ENCODE data around the gene RANBP1. TPM values are rescaled to one million over a fixed set of nuclear protein-coding genes. Genes with fewer than 3 reads are reported as not detected.
A peak's percentile ranks its signal among the peaks of the same experiment; 100 is the strongest.

RANBP1 gene
- total and polyA plus RNA-seq, 9 of the 15 experiments (the other 6 are each of a cell fraction or from before 2014, with no cell fraction given): 162 to 2,891 (median 1,289) TPM

DNA sequence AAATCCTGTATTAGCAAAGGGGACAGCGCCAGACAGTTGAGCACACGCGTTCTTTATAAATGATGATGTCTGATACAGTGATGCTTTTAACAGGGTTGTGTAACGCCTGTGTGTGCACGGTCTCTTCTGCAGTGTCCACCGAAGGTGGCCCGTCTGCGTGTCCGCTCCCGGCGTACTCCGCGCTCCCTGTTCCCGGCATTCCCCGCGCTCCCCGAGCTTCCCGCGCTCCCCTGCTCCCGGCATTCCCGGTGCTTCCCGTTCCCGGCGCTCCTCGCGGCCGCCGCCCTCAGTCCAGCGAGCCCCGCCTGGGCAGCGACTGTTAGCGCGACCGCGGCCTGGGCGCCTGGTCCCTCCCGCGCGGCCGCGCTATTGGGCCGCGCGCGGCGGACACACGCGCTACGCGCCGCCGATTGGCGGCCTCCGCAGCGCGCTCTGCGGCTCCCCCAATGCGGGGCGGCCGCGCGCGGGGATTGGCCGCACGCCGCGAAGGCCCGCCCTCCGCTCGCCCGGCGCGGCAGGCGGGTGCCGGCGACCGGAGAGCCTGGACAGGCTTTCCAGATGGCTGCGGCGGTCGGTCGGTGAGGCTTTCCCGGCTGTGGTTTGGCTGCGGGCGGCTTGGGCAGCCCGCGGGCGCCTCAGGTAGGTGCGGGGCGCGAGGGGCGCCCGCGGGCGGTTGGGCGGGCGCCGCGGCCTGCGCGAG, 36.0 kb upstream of the RANBP1 start, which contains the start of gene DGCR8 (continued):
- TF ChIP-seq, protein P1, sequence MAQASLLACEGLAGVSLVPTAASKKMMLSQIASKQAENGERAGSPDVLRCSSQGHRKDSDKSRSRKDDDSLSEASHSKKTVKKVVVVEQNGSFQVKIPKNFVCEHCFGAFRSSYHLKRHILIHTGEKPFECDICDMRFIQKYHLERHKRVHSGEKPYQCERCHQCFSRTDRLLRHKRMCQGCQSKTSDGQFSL (CRISPR knock-in tag; IDR thresholded peaks at IDR 0.05): no peak
- TF ChIP-seq, protein P1 (tag; IDR thresholded peaks at IDR 0.05): peak in 1 of 2 experiments; percentile 54; a peak in 1 of 4 replicates
- TF ChIP-seq ZNF695 (CRISPR knock-in tag; IDR thresholded peaks at IDR 0.05): peak; percentile 74
- TF ChIP-seq CREM (IDR thresholded peaks at IDR 0.05; ENCODE audit: low read depth): no peak
- no peak for TF ChIP-seq ZNF274 (IDR thresholded peaks at IDR 0.05; ENCODE audit: borderline replicate concordance, low read depth, low read length)
- no peak for TF ChIP-seq LCOR (CRISPR knock-in tag; IDR thresholded peaks at IDR 0.05)
- TF ChIP-seq, protein P2, sequence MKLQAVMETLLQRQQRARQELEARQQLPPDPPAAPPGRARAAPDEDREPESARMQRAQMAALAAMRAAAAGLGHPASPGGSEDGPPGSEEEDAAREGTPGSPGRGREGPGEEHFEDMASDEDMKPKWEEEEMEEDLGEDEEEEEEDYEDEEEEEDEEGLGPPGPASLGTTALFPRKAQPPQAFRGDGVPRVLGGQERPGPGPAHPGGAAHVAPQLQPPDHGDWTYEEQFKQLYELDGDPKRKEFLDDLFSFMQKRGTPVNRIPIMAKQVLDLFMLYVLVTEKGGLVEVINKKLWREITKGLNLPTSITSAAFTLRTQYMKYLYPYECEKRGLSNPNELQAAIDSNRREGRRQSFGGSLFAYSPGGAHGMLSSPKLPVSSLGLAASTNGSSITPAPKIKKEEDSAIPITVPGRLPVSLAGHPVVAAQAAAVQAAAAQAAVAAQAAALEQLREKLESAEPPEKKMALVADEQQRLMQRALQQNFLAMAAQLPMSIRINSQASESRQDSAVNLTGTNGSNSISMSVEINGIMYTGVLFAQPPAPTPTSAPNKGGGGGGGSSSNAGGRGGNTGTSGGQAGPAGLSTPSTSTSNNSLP (IDR thresholded peaks at IDR 0.05; ENCODE audit: borderline replicate concordance, low read depth, low read length): peak; percentile 86
- TF ChIP-seq POLR2B (IDR thresholded peaks at IDR 0.05; ENCODE audit: low read depth, partially characterized antibody): no peak
- TF ChIP-seq, protein P3, sequence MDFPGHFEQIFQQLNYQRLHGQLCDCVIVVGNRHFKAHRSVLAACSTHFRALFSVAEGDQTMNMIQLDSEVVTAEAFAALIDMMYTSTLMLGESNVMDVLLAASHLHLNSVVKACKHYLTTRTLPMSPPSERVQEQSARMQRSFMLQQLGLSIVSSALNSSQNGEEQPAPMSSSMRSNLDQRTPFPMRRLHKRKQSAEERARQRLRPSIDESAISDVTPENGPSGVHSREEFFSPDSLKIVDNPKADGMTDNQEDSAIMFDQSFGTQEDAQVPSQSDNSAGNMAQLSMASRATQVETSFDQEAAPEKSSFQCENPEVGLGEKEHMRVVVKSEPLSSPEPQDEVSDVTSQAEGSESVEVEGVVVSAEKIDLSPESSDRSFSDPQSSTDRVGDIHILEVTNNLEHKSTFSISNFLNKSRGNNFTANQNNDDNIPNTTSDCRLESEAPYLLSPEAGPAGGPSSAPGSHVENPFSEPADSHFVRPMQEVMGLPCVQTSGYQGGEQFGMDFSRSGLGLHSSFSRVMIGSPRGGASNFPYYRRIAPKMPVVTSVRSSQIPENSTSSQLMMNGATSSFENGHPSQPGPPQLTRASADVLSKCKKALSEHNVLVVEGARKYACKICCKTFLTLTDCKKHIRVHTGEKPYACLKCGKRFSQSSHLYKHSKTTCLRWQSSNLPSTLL (IDR thresholded peaks at IDR 0.05): no peak
- TF ChIP-seq, protein P4, sequence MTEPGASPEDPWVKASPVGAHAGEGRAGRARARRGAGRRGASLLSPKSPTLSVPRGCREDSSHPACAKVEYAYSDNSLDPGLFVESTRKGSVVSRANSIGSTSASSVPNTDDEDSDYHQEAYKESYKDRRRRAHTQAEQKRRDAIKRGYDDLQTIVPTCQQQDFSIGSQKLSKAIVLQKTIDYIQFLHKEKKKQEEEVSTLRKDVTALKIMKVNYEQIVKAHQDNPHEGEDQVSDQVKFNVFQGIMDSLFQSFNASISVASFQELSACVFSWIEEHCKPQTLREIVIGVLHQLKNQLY (CRISPR knock-in tag; conservative IDR thresholded peaks at IDR 0.05): peak; percentile 85 to 96; a peak in 2 of 4 replicates
- TF ChIP-seq BRD4 (IDR thresholded peaks at IDR 0.05): no peak; the same call in 1 of the 2 replicates
- no peak for TF ChIP-seq ZNF143 (CRISPR knock-in tag; IDR thresholded peaks at IDR 0.05)
- TF ChIP-seq SMAD2 (IDR thresholded peaks at IDR 0.05; ENCODE audit: low read depth, low read length): peak; percentile 85; the same call in 1 of the 2 replicates
- no peak for TF ChIP-seq ZNF57 (CRISPR knock-in tag; IDR thresholded peaks at IDR 0.05)
- TF ChIP-seq RCOR1 (IDR thresholded peaks at IDR 0.05; ENCODE audit: borderline replicate concordance in 1 of 2, low read depth in 2 of 2, low read length in 2 of 2): peak; percentile 52 to 91; a peak in 3 of 4 replicates
- peak; percentile 90 for TF ChIP-seq CAMTA2 (CRISPR knock-in tag; conservative IDR thresholded peaks at IDR 0.05)
- TF ChIP-seq, protein P5, sequence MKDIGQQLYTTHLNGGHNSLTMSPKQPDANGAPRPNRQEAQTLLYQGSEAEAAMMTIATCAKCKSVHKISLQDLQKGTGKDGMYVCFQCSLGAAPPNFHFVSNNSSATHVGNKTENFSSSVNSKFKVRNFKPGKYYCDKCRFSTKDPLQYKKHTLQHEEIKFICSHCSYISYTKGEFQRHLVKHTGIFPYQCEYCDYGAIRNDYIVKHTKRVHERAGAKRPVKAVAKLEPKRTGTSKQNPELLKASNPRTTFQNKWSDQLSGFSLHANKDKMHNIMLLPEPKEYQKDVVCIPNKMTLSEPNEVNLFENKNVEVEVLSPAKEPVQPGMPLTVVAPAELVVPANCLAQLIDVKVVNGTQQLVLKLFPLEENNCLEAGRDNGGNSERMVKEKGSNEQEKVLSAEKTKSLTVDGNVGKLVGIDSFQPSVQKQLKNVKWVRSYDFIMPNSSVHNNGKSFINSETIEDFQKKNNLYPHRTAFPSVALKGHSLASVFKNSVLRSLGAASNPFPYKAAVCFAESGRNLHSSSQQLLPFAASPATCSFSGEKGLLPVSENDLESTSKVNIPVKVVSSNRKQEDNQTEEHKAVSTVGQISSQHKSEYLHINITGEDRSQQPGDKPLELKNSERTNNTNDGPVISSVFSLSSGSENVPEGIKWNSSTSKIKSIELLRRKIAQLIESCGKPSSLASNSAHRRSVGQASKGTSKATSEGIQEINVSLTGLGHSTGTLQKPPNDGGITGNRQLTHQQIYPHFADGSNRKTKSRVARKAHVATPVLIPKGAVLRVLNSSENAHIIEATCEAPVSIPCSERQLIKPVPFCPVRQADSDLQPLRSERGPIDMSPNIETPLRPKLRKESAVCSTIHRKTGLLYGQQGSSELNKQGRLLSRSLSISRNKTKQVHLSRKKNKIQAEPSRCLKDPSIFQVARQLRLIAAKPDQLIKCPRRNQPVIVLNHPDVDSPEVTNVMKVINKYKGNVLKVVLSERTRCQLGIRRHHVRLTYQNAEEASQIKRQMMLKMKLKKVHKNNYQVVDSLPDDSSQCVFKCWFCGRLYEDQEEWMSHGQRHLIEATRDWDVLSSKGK (CRISPR knock-in tag; IDR thresholded peaks at IDR 0.05): no peak
- no peak for TF ChIP-seq TCF7 (IDR thresholded peaks at IDR 0.05; ENCODE audit: borderline replicate concordance)
- TF ChIP-seq POU5F1 (IDR thresholded peaks at IDR 0.05; ENCODE audit: borderline replicate concordance, low read depth, low read length, partially characterized antibody): peak; percentile 6

Measured in K562 (cell line).